Muscle of back (tissue), 13 donors: Measurements from ENCODE around the gene PCDHA5. TPM values are rescaled to one million over a fixed set of nuclear protein-coding genes. Genes with fewer than 3 reads are reported as not detected.
"Not testable (repeated sequence)": the region's sequence is repeated elsewhere in the genome, so short reads cannot be mapped to it uniquely, and the experiment has no call there.

Source experiments
- DNase-seq, 3 donors: peaks; one replicate each; pipeline versions ENCODE4 v3.0.0 to v3.0.0-alpha.2; 2013
- long read RNA-seq, 9 donors: transcript quantifications; one replicate each; lab custom pipeline, GENCODE V29; 2026
- polyA plus RNA-seq, 10 donors: library from polyadenylated mRNA; unstranded; fragments of 120-200 nt; gene quantifications; one replicate each; pipeline ENCODE4 v1.2.1, GENCODE V29; 2013; ENCODE audit not compliant: insufficient read length in 10 of 10

The PCDHA5 gene
- polyA plus RNA-seq: under 1 TPM in 2 of 10 donors, not detected in 8; 0.04 to 0.07 TPM
- long read RNA-seq, donor 1: 0 reads
- long read RNA-seq, donor 2: 0 reads
- long read RNA-seq, donor 3: 0 reads
- long read RNA-seq, donor 4: 0 reads
- long read RNA-seq, donor 5: 0 reads
- long read RNA-seq, donor 6: 0 reads
- long read RNA-seq, donor 7, full-length matches to known transcripts: 1 of 1 reads
- long read RNA-seq, donor 7, partial matches to known transcripts: 0 of 1 reads
- long read RNA-seq, donor 7, other reads (novel, unspliced or antisense): 0 of 1 reads
- long read RNA-seq, donor 8, full-length matches to known transcripts: 1 of 1 reads
- long read RNA-seq, donor 8, partial matches to known transcripts: 0 of 1 reads
- long read RNA-seq, donor 8, other reads (novel, unspliced or antisense): 0 of 1 reads
- long read RNA-seq, donor 9: 0 reads

DNA sequence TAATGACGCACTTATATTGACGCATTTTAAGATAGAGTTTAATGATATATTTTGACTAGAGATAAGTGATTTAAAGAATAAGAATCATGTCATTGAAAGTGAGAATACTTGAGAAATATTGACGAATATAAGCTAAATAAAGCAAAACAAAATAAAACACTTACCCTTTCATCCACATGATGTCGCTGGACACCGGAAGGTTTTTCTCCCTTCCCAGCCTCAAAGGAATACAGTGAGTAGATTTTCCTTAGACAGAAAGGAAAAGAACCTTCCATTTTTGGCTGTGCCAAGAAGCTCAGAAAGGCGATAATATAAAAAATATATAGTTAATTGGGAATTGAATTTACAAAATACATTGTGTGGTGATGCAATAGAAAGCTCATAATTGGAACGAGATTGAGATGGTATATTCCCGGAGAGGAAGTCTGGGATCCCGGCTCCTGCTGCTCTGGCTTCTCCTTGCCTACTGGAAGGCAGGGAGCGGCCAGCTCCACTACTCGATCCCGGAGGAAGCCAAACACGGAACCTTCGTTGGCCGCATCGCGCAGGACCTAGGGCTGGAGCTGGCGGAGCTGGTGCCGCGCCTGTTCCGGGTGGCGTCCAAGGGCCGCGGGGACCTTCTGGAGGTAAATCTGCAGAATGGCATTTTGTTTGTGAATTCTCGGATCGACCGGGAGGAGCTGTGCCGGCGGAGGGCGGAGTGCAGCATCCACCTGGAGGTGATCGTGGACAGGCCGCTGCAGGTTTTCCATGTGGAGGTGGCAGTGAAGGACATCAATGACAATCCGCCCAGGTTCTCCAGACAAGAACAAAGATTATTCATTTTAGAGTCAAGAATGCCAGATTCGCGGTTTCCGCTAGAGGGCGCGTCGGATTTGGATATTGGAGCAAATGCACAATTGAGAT lies at the start of gene PCDHA5:
Gene PCDHA5 (plus strand): TSS at position 239 of the 906 bp plus-strand sequence.
- DNase-seq: no peak

DNA sequence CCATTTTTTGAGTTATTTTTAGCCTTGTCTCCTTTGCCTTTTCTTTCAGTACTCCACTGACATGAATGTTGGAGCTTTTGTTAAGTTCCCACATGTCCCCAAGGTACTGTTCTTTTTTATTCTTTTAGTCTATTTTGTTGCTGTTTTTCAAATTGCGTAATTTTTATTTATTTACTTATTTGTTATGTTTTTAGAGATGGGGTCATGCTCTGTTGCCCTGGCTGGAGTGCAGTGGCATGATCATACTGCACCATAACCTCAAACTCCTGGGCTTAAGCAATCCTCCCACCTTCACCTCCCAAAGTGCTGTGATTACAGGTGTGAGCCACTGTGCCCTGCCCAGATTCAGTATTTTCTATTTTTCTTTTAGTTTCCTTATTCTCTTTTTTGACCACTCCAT lies 40.9 kb upstream of the PCDHA5 start:
- no peak for DNase-seq

DNA sequence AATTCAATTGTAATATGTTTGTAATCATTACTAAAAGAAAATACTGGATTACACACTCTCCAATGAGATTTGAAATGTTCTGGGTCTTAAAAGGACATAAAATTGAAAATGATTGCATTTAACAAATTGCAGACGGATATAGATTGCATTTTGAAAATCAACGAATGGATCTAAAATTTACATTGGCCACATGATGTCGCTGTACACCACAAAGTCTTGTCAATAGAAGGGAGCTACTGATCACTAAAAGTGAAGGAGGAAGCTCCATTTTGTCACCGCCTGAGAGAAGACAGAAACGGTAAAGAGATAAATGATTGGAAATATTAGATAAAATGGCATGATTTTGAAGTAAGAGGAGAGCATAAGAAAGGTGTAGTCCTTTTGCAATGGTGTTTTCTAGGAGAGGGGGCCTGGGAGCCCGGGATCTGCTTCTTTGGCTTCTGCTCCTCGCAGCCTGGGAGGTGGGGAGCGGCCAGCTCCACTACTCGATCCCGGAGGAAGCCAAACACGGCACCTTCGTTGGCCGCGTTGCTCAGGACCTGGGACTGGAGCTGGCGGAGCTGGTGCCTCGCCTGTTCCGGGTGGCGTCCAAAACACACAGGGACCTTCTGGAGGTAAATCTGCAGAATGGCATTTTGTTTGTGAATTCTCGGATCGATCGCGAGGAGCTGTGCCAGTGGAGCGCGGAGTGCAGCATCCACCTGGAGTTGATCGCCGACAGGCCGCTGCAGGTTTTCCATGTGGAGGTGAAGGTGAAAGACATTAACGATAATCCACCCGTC lies 35.3 kb upstream of the PCDHA5 start, which contains the start of gene PCDHA1:
Gene PCDHA1 (plus strand): TSS at position 236 of the 782 bp plus-strand sequence.
- DNase-seq: no peak

DNA sequence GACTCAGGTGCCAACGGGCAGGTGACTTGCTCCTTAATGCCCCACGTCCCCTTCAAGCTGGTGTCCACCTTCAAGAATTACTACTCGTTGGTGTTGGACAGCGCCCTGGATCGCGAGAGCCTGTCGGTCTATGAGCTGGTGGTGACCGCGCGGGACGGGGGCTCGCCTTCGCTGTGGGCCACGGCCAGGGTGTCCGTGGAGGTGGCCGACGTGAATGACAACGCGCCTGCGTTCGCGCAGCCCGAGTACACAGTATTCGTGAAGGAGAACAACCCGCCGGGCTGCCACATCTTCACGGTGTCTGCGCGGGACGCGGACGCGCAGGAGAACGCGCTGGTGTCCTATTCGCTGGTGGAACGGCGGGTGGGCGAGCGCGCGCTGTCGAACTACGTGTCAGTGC lies 34.0 kb upstream of the PCDHA5 start:
- DNase-seq: not testable (repeated sequence)

DNA sequence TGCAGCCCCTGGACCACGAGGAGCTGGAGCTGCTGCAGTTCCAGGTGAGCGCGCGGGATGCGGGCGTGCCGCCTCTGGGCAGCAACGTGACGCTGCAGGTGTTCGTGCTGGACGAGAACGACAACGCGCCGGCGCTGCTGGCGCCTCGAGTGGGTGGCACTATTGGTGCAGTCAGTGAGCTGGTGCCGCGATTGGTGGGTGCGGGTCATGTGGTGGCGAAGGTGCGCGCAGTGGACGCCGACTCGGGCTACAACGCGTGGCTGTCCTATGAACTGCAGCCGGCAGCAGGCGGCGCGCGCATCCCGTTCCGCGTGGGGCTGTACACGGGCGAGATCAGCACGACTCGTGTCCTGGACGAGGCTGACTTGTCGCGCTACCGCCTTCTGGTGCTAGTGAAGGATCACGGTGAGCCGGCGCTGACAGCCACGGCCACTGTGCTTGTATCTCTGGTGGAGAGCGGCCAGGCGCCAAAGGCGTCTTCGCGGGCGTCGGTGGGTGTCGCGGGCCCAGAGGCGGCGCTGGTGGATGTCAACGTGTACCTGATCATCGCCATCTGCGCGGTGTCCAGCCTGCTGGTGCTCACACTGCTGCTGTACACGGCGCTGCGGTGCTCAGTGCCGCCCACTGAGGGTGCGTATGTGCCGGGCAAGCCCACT lies 33.4 kb upstream of the PCDHA5 start:
- DNase-seq: not testable (repeated sequence)

DNA sequence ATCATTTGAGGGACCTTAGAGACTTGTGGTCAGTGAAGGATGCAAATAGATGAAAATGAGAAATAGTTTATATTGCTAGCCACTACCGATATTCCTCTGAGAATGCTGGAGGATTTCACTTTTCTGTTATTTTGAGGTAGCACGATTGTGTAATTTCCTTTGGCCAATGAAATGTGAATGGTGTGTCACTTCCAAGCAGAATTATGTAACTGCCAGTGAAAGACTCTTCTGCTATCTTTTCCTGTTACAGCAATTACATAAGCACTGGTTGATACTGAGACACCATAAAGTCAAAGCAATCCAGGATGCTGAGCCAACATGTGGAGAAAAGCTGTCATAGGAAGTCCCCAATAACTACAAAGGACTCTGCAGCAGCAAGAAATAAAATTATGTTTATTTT lies 30.3 kb upstream of the PCDHA5 start:
- no peak for DNase-seq

DNA sequence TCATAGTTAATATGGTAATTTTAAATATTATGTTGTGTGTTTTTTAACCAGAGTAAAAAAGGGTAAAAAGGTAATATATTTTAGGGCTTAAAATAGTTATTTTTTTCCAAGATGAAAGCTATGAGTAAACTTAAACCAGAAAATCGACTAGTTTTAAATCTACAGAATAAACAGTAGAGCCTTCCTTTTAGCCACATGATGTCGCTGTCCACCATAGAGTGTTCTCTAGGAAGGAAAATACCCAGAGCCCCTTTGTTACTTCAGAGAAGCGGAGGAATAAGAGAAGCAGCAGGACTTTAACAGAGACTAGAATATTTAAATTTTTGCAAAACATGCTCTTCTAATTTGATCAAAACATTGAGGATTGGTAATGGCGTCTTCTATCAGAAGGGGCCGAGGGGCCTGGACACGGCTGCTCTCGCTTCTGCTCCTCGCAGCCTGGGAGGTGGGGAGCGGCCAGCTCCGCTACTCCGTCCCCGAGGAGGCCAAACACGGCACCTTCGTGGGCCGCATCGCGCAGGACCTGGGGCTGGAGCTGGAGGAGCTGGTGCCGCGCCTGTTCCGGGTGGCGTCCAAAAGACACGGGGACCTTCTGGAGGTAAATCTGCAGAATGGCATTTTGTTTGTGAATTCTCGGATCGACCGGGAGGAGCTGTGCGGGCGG lies 26.7 kb upstream of the PCDHA5 start, which contains the start of gene PCDHA2:
Gene PCDHA2 (plus strand): TSS at position 258 of the 664 bp plus-strand sequence.
- no peak for DNase-seq

DNA sequence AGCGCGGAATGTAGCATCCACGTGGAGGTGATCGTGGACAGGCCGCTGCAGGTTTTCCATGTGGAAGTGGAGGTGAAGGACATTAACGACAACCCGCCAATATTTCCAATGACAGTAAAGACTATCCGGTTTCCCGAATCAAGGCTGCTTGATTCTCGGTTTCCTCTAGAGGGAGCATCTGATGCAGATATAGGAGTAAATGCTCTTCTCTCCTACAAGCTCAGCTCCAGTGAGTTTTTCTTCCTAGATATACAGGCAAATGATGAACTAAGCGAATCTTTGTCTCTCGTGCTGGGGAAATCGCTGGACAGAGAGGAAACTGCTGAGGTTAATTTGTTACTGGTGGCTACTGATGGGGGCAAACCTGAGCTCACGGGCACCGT lies 26.2 kb upstream of the PCDHA5 start:
- no peak for DNase-seq

DNA sequence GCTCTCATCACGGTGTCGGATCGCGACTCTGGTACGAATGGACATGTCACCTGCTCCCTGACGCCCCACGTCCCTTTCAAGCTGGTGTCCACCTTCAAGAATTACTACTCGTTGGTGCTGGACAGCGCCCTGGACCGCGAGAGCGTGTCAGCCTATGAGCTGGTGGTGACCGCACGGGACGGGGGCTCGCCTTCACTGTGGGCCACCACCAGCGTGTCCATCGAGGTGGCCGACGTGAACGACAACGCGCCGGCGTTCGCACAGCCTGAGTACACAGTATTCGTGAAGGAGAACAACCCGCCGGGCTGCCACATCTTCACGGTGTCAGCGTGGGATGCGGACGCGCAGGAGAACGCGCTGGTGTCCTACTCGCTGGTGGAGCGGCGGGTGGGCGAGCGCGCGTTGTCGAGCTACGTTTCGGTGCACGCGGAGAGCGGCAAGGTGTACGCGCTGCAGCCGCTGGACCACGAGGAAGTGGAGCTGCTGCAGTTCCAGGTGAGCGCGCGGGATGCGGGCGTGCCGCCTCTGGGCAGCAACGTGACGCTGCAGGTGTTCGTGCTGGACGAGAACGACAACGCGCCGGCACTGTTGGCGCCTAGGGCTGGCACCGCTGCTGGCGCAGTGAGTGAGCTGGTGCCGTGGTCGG lies 25.2 kb upstream of the PCDHA5 start:
- not testable (repeated sequence) for DNase-seq

DNA sequence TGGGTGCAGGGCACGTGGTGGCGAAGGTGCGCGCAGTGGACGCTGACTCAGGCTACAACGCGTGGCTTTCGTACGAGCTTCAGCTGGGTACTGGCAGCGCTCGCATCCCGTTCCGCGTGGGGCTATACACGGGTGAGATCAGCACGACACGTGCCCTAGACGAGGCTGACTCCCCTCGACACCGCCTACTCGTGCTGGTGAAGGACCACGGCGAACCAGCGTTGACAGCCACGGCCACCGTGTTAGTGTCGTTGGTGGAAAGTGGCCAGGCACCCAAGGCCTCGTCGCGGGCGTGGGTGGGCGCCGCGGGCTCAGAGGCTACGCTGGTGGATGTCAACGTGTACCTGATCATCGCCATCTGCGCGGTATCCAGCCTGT lies 24.7 kb upstream of the PCDHA5 start:
- DNase-seq: no peak

DNA sequence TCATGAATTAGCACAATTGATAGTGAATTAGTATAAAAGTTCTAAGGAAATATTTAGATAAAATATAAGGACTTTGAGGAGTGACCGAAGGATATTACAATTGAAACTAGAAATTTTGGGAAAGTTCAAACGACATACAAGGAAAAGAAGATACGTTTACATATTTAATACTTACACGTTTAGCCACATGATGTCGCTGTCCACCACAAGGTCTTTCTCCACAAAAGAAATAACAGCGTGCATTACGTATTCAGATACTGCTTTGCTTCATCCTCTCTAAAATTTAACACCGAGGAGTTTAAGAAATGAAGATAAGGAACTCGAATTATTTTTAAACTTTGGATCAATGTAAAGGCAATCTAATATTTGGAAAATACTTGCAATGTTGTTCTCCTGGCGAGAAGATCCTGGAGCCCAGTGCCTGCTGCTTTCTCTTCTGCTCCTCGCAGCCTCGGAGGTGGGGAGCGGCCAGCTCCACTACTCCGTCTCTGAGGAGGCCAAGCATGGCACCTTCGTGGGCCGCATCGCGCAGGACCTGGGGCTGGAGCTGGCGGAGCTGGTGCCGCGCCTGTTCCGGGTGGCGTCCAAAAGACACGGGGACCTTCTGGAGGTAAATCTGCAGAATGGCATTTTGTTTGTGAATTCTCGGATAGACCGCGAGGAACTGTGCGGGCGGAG lies 20.5 kb upstream of the PCDHA5 start, which contains the start of gene PCDHA3:
Gene PCDHA3 (plus strand): TSS at position 242 of the 678 bp plus-strand sequence.
- no peak for DNase-seq

DNA sequence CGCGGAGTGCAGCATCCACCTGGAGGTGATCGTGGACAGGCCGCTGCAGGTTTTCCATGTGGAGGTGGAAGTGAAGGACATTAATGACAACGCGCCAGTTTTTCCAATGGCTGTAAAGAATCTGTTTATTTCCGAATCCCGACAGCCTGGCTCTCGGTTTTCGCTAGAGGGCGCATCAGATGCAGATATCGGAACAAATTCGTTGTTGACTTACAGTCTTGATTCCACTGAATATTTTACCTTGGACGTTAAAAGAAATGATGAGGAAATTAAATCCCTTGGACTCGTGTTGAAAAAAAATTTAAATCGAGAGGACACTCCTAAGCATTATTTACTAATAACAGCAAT lies 19.9 kb upstream of the PCDHA5 start:
- DNase-seq: no peak

DNA sequence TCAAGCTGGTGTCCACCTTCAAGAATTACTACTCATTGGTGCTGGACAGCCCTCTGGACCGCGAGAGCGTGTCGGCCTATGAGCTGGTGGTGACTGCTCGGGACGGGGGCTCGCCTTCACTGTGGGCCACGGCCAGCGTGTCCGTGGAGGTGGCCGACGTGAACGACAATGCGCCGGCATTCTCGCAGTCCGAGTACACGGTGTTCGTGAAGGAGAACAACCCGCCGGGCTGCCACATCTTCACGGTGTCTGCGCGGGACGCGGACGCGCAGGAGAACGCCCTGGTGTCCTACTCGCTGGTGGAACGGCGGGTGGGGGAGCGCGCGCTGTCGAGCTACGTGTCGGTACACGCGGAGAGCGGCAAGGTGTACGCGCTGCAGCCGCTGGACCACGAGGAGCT lies 19.0 kb upstream of the PCDHA5 start:
- not testable (repeated sequence) for DNase-seq

DNA sequence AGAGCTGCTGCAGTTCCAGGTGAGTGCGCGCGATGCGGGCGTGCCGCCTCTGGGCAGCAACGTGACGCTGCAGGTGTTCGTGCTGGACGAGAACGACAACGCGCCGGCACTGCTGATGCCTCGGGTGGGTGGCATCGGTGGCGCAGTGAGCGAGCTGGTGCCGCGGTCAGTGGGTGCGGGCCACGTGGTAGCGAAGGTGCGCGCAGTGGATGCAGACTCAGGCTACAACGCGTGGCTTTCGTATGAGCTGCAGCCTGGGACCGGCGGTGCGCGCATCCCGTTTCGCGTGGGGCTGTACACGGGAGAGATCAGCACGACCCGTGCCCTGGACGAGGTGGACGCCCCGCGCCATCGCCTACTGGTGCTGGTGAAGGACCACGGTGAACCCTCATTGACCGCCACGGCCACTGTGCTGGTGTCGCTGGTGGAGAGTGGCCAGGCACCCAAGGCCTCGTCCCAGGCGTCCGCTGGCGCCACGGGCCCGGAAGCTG lies 18.6 kb upstream of the PCDHA5 start:
- no peak for DNase-seq

DNA sequence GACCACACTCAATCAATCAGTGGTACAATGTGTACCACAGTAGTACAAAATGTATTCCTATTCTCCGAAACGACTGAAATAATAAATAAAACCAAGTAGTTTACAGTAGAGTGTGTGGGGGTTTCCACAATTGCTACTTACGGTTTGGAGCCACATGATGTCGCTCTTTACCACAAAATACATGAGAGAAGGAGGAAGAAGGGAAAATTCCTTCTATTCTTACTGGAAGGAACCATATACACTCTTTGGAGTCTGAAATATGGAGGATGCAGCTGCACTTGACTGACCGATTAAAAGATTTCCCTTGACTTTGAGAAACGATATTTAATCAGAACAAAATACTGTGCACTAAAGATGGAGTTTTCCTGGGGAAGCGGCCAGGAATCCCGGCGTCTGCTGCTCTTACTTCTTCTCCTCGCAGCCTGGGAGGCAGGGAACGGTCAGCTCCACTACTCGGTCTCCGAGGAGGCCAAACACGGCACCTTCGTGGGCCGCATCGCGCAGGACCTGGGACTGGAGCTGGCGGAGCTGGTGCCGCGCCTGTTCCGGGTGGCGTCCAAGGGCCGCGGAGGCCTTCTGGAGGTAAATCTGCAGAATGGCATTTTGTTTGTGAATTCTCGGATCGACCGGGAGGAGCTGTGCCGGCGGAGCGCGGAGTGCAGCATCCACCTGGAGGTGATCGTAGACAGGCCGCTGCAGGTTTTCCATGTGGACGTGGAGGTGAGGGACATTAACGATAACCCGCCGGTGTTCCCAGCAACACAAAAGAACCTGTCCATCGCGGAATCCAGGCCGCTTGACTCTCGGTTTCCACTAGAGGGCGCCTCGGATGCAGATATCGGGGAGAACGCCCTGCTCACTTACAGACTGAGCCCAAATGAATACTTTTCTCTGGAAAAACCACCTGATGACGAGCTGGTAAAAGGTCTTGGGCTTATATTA lies 14.3 kb upstream of the PCDHA5 start, which contains the start of gene PCDHA4:
Gene PCDHA4 (plus strand): TSS at position 235 of the 942 bp plus-strand sequence.
- no peak for DNase-seq

DNA sequence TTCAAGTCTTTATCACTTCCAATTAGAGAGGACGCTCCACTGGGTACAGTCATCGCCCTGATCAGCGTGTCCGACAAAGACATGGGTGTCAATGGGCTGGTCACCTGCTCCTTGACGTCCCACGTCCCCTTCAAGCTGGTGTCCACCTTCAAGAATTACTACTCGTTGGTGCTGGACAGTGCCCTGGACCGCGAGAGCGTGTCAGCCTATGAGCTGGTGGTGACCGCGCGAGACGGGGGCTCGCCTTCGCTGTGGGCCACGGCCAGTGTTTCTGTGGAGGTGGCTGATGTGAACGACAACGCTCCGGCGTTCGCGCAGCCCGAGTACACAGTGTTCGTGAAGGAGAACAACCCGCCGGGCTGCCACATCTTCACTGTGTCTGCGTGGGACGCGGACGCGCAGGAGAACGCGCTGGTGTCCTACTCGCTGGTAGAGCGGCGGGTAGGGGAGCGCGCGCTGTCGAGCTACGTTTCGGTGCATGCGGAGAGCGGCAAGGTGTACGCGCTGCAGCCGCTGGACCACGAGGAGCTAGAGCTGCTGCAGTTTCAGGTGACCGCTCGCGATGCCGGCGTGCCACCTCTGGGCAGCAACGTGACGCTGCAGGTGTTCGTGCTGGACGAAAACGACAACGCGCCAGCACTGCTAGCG lies 13.0 kb upstream of the PCDHA5 start:
- not testable (repeated sequence) for DNase-seq

DNA sequence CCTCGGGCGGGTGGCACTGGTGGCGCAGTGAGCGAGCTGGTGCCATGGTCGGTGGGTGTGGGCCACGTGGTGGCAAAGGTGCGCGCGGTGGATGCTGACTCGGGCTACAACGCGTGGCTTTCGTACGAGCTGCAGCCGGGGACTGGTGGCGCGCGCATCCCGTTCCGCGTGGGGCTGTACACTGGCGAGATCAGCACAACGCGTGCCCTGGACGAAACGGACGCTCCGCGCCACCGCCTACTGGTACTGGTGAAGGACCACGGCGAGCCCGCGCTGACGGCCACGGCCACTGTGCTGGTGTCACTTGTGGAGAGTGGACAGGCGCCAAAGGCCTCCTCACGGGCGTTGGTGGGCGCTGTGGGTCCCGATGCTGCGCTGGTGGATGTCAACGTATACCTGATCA lies 12.5 kb upstream of the PCDHA5 start:
- DNase-seq: no peak

DNA sequence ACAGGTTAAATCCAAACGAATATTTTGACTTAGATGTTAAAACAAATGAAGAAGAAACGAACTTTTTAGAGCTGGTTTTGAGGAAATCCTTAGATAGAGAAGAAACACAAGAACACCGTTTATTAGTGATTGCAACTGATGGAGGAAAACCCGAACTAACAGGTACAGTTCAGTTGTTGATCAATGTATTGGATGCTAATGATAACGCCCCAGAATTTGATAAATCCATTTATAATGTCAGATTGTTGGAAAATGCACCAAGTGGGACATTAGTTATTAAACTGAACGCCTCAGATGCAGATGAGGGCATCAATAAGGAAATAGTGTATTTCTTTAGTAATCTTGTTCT lies 842 bp downstream of the PCDHA5 start:
- DNase-seq: no peak
